ENCODE data around the gene ARHGAP45.
A peak's percentile ranks its signal among the peaks of the same experiment; 100 is the strongest.

ARHGAP45 gene

GRCh38 chr19:1080360-1081161 is 13.6 kb downstream of the ARHGAP45 start:
- Histone ChIP-seq H3K27me3 (ENCODE audit: control insufficient read depth, low read length) (no peaks in the 10 kb centered on the region), H3K4me2 (ENCODE audit: low read length) (no peak overlapping the region), H3K4me1 (ENCODE audit: control insufficient read depth, low read length) (peaks cover 39% of the 10 kb centered on the region), H3K9me3 (ENCODE audit: control insufficient read depth, insufficient read depth, low read length) (no peaks in the 10 kb centered on the region), H3K9me2 (replicated peaks; ENCODE audit: control insufficient read depth, low read length) (no peaks in the 10 kb centered on the region), H3F3A (ENCODE audit: control insufficient read depth, insufficient read depth) (peaks cover 13% of the 10 kb centered on the region), H3K36me3 (ENCODE audit: control insufficient read depth, low read length) (peaks cover 79% of the 10 kb centered on the region), H3K4me3 (ENCODE audit: low read length) (no peak overlapping the region), H3K27ac (ENCODE audit: low read depth, low read length) (no peak overlapping the region), H4K20me1 (ENCODE audit: control insufficient read depth, insufficient read depth, low read depth, low read length) (peaks cover 4% of the 10 kb centered on the region; the same call in 1 of the 2 replicates), H3K79me2 (ENCODE audit: control insufficient read depth, low read length) (peaks cover 19% of the 10 kb centered on the region)
- TF ChIP-seq CTCF (IDR thresholded peaks at IDR 0.05; ENCODE audit: low read depth, low read length, poor library complexity, severe bottlenecking): no peak
- TF ChIP-seq EZH2phosphoT487 (IDR thresholded peaks at IDR 0.05; ENCODE audit: borderline replicate concordance, low read length): no peak

DNA sequence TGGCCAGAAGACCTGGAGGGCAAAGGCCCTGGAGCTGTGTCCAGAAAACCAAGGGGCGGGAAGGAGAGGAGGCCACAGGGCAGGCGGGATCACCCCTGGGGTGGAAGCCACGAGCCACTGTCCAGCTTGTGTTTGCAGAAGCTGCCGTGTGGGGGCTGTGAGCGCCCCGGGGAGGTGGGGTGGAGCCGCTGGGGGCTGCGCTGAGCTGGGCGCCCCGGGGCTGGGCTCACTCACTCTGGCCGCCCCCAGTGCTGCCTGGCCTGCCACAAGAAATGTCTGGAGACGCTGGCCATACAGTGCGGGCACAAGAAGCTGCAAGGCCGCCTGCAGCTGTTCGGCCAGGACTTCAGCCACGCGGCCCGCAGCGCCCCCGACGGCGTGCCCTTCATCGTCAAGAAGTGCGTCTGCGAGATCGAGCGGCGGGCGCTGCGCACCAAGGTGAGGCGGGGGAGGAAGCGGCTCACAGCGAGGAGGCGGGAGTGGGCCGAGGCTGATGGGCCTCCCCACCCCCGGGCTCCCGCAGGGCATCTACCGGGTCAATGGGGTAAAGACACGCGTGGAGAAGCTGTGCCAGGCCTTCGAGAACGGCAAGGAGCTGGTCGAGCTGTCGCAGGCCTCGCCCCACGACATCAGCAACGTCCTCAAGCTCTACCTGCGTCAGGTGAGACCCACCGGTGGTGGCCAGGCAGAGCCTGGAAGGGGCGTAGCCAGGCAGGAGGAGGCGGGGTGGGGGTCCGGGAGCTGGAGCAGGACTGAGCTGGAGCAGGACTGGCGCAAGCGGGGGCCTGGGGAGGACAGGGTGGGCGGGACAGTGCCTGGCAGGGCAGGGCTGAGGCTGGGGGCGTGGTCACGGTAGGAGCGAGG is 14.6 kb downstream of the ARHGAP45 start:
- peaks cover 3% of the 10 kb centered on the region for H3F3A ChIP-seq (ENCODE audit: control insufficient read depth, insufficient read depth)
- peaks cover 30% of the 10 kb centered on the region for H3K4me1 ChIP-seq (ENCODE audit: control insufficient read depth, low read length)
- H3K27ac ChIP-seq (ENCODE audit: low read depth, low read length): no peak overlapping the region
- H3K4me3 ChIP-seq (ENCODE audit: low read length): no peak overlapping the region
- H3K79me2 ChIP-seq (ENCODE audit: control insufficient read depth, low read length): peaks cover 13% of the 10 kb centered on the region
- no peak overlapping the region; the same call in 1 of the 2 replicates for H3K4me2 ChIP-seq (ENCODE audit: low read length)
- H3K27me3 ChIP-seq (ENCODE audit: control insufficient read depth, low read length): no peaks in the 10 kb centered on the region
- no peaks in the 10 kb centered on the region for H3K9me2 ChIP-seq (replicated peaks; ENCODE audit: control insufficient read depth, low read length)
- H3K9me3 ChIP-seq (ENCODE audit: control insufficient read depth, insufficient read depth, low read length): no peaks in the 10 kb centered on the region
- peaks cover 4% of the 10 kb centered on the region; the same call in 1 of the 2 replicates for H4K20me1 ChIP-seq (ENCODE audit: control insufficient read depth, insufficient read depth, low read depth, low read length)
- TF ChIP-seq CTCF (IDR thresholded peaks at IDR 0.05; ENCODE audit: low read depth, low read length, poor library complexity, severe bottlenecking): no peak
- no peak for TF ChIP-seq EZH2phosphoT487 (IDR thresholded peaks at IDR 0.05; ENCODE audit: borderline replicate concordance, low read length)
- H3K36me3 ChIP-seq (ENCODE audit: control insufficient read depth, low read length): peaks cover 79% of the 10 kb centered on the region

GRCh38 chr19:1082165-1082927 is 15.4 kb downstream of the ARHGAP45 start:
- Histone ChIP-seq H3K27ac (ENCODE audit: low read depth, low read length) (no peak overlapping the region), H3K4me2 (ENCODE audit: low read length) (peak overlapping the region; percentile 20; the same call in 1 of the 2 replicates)

More at GRCh38 chr19:1082165-1082927, 15.4 kb downstream of the ARHGAP45 start:
- no peaks in the 10 kb centered on the region for H3K27me3 ChIP-seq (ENCODE audit: control insufficient read depth, low read length)
- H3K4me3 ChIP-seq (ENCODE audit: low read length): no peak overlapping the region
- H3K9me2 ChIP-seq (replicated peaks; ENCODE audit: control insufficient read depth, low read length): no peaks in the 10 kb centered on the region
- TF ChIP-seq CTCF (IDR thresholded peaks at IDR 0.05; ENCODE audit: low read depth, low read length, poor library complexity, severe bottlenecking) (no peak), EZH2phosphoT487 (IDR thresholded peaks at IDR 0.05; ENCODE audit: borderline replicate concordance, low read length) (no peak)
- peaks cover 1% of the 10 kb centered on the region for H3F3A ChIP-seq (ENCODE audit: control insufficient read depth, insufficient read depth)
- H4K20me1 ChIP-seq (ENCODE audit: control insufficient read depth, insufficient read depth, low read depth, low read length): peaks cover 4% of the 10 kb centered on the region; the same call in 1 of the 2 replicates
- peaks cover 12% of the 10 kb centered on the region for H3K79me2 ChIP-seq (ENCODE audit: control insufficient read depth, low read length)
- H3K4me1 ChIP-seq (ENCODE audit: control insufficient read depth, low read length): peaks cover 29% of the 10 kb centered on the region
- H3K36me3 ChIP-seq (ENCODE audit: control insufficient read depth, low read length): peaks cover 83% of the 10 kb centered on the region
- H3K9me3 ChIP-seq (ENCODE audit: control insufficient read depth, insufficient read depth, low read length): no peaks in the 10 kb centered on the region

Measured in DOHH2 (cell line).